SU-DHL-6 (cell line): Measurements from ENCODE around the gene TEX101.

Experiments
- EZH2phosphoT487 ChIP-seq: fragments of 200-600 bp; sonication (generic), shearing (Covaris generic); conservative IDR thresholded peaks from 2 replicates; pipeline ENCODE4 v1.6.1; 2018; ENCODE audit warnings: mild to moderate bottlenecking, antibody characterized with exemption, low read length, moderate library complexity, mixed read lengths
- TF ChIP-seq, protein P1 (sequence below): fragments of 200-600 bp; sonication (generic); IDR thresholded peaks from one replicate; pipeline ENCODE4 v1.5.1; 2017; ENCODE audit warnings: antibody characterized with exemption, mild to moderate bottlenecking, low read length, moderate library complexity; ENCODE audit not compliant: insufficient read depth, poor library complexity, severe bottlenecking

DNA sequence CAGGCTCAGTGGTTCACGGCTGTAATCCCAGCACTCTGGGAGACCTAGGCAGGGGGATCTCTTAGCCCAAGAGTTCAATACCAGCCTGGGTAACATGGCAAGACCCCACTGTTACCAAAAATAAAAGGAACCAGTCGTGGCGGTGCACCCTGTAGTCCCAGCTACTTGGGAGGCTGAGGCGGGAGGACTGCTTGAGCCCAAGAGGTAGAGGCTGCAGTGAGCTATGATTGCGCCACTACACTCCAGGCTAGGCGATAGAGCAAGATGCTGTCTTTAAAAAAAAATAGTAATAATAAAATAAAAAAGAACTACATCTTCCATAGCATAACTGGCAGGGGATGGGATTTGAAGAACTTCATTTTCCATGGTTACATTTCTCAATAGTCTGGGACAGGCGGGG, 47.7 kb downstream of the TEX101 start:
- TF ChIP-seq, protein P1, sequence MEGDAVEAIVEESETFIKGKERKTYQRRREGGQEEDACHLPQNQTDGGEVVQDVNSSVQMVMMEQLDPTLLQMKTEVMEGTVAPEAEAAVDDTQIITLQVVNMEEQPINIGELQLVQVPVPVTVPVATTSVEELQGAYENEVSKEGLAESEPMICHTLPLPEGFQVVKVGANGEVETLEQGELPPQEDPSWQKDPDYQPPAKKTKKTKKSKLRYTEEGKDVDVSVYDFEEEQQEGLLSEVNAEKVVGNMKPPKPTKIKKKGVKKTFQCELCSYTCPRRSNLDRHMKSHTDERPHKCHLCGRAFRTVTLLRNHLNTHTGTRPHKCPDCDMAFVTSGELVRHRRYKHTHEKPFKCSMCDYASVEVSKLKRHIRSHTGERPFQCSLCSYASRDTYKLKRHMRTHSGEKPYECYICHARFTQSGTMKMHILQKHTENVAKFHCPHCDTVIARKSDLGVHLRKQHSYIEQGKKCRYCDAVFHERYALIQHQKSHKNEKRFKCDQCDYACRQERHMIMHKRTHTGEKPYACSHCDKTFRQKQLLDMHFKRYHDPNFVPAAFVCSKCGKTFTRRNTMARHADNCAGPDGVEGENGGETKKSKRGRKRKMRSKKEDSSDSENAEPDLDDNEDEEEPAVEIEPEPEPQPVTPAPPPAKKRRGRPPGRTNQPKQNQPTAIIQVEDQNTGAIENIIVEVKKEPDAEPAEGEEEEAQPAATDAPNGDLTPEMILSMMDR: no peak
- no peak for TF ChIP-seq EZH2phosphoT487
